HG03520 (cell line): Measurements from ENCODE around the gene PLA2G12B.
"Not testable (repeated sequence)": the region's sequence is repeated elsewhere in the genome, so short reads cannot be mapped to it uniquely, and the experiment has no call there.

Experiments
- ATAC-seq: cut with Tn5 transposase; IDR thresholded peaks from one replicate; pipeline ENCODE4 v1.9.1; 2021; ENCODE audit warnings: mild to moderate bottlenecking, moderate library complexity; ENCODE audit not compliant: unreplicated experiment

PLA2G12B gene

GRCh38 chr10:72954596-72955554, at the start of gene PLA2G12B:
TSS of gene PLA2G12B (minus strand) at chr10:72954806. CDS start at chr10:72954685, 121 bp downstream.
- ATAC-seq = no peak

- no peak for ATAC-seq
These were observed 49.2 kb upstream of the PLA2G12B start for GRCh38 chr10:73003822-73004221.

GRCh38 chr10:73000973-73001372, 46.4 kb upstream of the PLA2G12B start:
- no peak for ATAC-seq

GRCh38 chr10:72997099-72997498, 42.5 kb upstream of the PLA2G12B start:
- ATAC-seq = no peak

- ATAC-seq = not testable (repeated sequence)
These were observed 40.9 kb upstream of the PLA2G12B start for GRCh38 chr10:72995459-72995858.

- ATAC-seq = not testable (repeated sequence)
These were observed 35.2 kb upstream of the PLA2G12B start for GRCh38 chr10:72989771-72990170.

GRCh38 chr10:72984618-72985017, 30.0 kb upstream of the PLA2G12B start:
- ATAC-seq = not testable (repeated sequence)

- ATAC-seq = no peak
These were observed 27.4 kb upstream of the PLA2G12B start for GRCh38 chr10:72981882-72982529.

GRCh38 chr10:72981028-72981881, 26.6 kb upstream of the PLA2G12B start:
- no peak for ATAC-seq

- no peak for ATAC-seq
These were observed 25.7 kb upstream of the PLA2G12B start for GRCh38 chr10:72980348-72980747.

GRCh38 chr10:72979709-72980108, 25.1 kb upstream of the PLA2G12B start:
- ATAC-seq = no peak

- ATAC-seq = no peak
These were observed 22.3 kb upstream of the PLA2G12B start for GRCh38 chr10:72976886-72977285.

GRCh38 chr10:72956001-72956400, 1.4 kb upstream of the PLA2G12B start:
- no peak for ATAC-seq

- ATAC-seq = no peak
These were observed 393 bp downstream of the PLA2G12B start for GRCh38 chr10:72954230-72954595.

GRCh38 chr10:72953687-72954086, 919 bp downstream of the PLA2G12B start:
- no peak for ATAC-seq

GRCh38 chr10:72952642-72953158, 1.9 kb downstream of the PLA2G12B start:
- no peak for ATAC-seq

GRCh38 chr10:72952189-72952588, 2.4 kb downstream of the PLA2G12B start:
- no peak for ATAC-seq

GRCh38 chr10:72951760-72952159, 2.8 kb downstream of the PLA2G12B start:
- no peak for ATAC-seq

GRCh38 chr10:72948762-72949161, 5.8 kb downstream of the PLA2G12B start:
- no peak for ATAC-seq

- no peak for ATAC-seq
These were observed 7.6 kb downstream of the PLA2G12B start for GRCh38 chr10:72946963-72947362.
